LNCaP clone FGC (cell line): Measurements from ENCODE around the gene MINDY3.

Experiments
- DNase-seq: peaks from one replicate; pipeline ENCODE4 v3.0.0-alpha.2; 2011; ENCODE audit warnings: low read depth
- H3K4me3 ChIP-seq: 2 replicates; pipeline ENCODE4 v1.5.1; 2011; ENCODE audit warnings: mild to moderate bottlenecking, low read depth, low read length, control low read depth
- CTCF ChIP-seq: IDR thresholded peaks from 2 replicates; pipeline ENCODE4 v1.5.1; 2012; ENCODE audit warnings: mild to moderate bottlenecking; ENCODE audit not compliant: control insufficient read depth, insufficient read depth; ENCODE audit errors: extremely low read depth

MINDY3 gene

GRCh38 chr10:15739254-15739970 lies 120.9 kb downstream of the MINDY3 start:
- H3K4me3 ChIP-seq = no peak overlapping the region
- TF ChIP-seq CTCF = no peak
- no peak for DNase-seq

DNA sequence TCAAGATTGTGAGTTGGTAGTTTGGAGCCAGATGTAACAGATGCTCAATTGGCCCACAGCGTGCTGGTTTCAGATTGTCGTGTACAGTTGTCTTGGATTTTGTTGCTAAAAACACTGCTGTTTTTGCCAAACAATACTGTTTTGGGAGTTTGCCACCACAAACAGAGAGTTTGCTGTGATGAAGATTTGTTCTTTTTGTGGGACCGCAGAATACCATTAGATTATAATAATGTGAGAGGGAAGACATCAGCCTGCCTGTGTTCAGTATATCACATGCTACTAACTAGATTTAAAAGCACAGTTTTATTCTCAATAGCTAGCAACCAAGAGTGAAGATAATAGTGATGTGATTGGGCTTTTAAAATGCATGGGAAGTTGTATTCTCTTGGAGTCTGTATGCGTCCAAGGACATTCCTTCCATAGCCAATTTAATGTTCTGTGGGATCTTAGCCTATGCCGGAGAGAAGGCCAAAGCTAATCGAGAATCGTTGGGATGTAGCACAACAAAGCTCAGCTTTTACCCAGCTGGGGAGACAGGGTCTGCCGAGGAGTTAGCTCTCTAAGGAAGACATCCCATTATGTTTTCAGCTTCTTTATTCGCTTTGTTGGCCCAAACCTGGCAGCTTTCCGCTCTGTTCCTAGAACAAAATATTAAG lies 121.9 kb downstream of the MINDY3 start:
- H3K4me3 ChIP-seq = no peak overlapping the region
- DNase-seq = no peak
- no peak for TF ChIP-seq CTCF

GRCh38 chr10:15737656-15738055 lies 122.7 kb downstream of the MINDY3 start:
- no peak for TF ChIP-seq CTCF
- no peak overlapping the region for H3K4me3 ChIP-seq
- DNase-seq = no peak

- H3K4me3 ChIP-seq = no peak overlapping the region
- no peak for DNase-seq
- no peak for TF ChIP-seq CTCF
Observed at GRCh38 chr10:15735763-15736162, 124.5 kb downstream of the MINDY3 start.

DNA sequence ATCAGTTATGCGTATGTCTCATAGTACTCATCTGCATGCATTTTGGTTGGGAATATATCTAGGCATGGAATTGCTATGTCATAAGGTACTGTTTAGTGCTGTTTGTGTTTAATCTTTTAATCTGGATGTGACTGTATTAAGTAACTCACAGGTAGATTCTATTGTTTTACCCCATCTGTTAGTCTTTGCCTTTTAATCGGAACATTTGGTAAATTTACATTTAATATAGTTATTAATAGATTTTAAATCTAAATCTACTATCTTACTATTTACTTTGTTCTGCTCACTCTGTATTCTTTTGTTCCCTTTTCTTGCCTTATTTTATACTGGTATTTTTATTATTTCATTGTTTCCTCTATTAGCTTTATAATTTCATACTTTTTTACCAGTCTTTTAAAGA lies 130.0 kb downstream of the MINDY3 start:
- no peak for DNase-seq
- no peak overlapping the region for H3K4me3 ChIP-seq
- no peak for TF ChIP-seq CTCF

GRCh38 chr10:15729890-15730289 lies 130.4 kb downstream of the MINDY3 start:
- no peak for TF ChIP-seq CTCF
- no peak for DNase-seq
- H3K4me3 ChIP-seq = no peak overlapping the region
